Activated naive CD8-positive, alpha-beta T cell treated with anti-CD3 and anti-CD28 coated beads, Interleukin-2, amount 10 ng/mL, durations not matched to agents 7 days and 5 days (primary cell): ENCODE measurements around the gene RPL13A. TPM values are rescaled to one million over a fixed set of nuclear protein-coding genes. Genes with fewer than 3 reads are reported as not detected.
"Not testable (repeated sequence)": the region's sequence is repeated elsewhere in the genome, so short reads cannot be mapped to it uniquely, and the experiment has no call there.

ENCODE experiments used
- ATAC-seq: fragments of 150-1000 bp; cut with Tn5 transposase; one replicate; pipeline ENCODE4 v1.10.0; 2021; ENCODE audit warnings: low read depth, moderate library complexity
- POLR2A ChIA-PET: fragments of 350-600 bp; sonication (Branson Sonifier 250); formaldehyde crosslinking; loops from one replicate; lab custom pipeline; 2021; ENCODE audit warnings: antibody characterized with exemption; lab: Charles Lee
- DNase-seq: peaks from one replicate; pipeline ENCODE4 v3.0.0; 2021
- H3K27ac Mint-ChIP-seq: one replicate; pipeline ENCODE4 v1.8.0; 2022; ENCODE audit warnings: mild to moderate bottlenecking, mixed read lengths
- H3K27me3 Mint-ChIP-seq: one replicate; pipeline ENCODE4 v1.8.0; 2022; ENCODE audit warnings: mild to moderate bottlenecking, moderate library complexity, mixed read lengths
- H3K36me3 Mint-ChIP-seq: one replicate; pipeline ENCODE4 v1.8.0; 2021; ENCODE audit warnings: mild to moderate bottlenecking, mixed read lengths
- H3K4me1 Mint-ChIP-seq: one replicate; pipeline ENCODE4 v1.8.0; 2021; ENCODE audit warnings: mixed read lengths
- H3K4me3 Mint-ChIP-seq: one replicate; pipeline ENCODE4 v1.8.0; 2022; ENCODE audit warnings: mild to moderate bottlenecking, moderate library complexity, mixed read lengths
- H3K9me3 Mint-ChIP-seq: one replicate; pipeline ENCODE4 v1.8.0; 2021; ENCODE audit warnings: mixed read lengths
- total RNA-seq, 2 experiments: library from RNA; stranded (reverse); gene quantifications; one replicate each; pipeline ENCODE4 v1.2.3, GENCODE V29; 2021

Gene RPL13A
- total RNA-seq, 2 experiments from 2014 or later = 2,936 to 3,173 TPM

DNA sequence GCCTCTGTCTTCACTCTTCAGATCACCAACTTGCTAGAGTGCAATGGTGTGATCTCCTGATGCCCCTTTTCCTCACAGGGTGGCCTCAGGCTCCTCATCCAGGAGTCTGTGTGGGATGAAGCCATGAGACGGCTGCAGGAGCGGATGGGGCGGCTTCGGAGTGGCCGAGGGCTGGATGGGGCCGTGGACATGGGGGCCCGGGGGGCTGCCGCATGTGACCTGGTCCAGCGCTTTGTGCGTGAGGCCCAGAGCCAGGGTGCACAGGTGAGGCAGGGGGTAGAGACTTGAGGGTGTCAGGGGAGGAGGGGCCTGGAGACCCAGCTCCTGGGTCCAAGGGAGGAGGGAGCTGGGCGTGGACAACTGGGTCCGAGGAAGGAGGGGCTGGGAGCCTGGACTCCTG lies 24.9 kb upstream of the RPL13A start:
- H3K27me3 Mint-ChIP-seq = no peaks in the 10 kb centered on the region
- no peak overlapping the region for H3K4me3 Mint-ChIP-seq
- no peaks in the 10 kb centered on the region for H3K9me3 Mint-ChIP-seq
- DNase-seq (no peak), ATAC-seq (no peak)
- POLR2A ChIA-PET = no interaction called here
- H3K36me3 Mint-ChIP-seq = peaks cover 9% of the 10 kb centered on the region
- H3K4me1 Mint-ChIP-seq = peaks cover 4% of the 10 kb centered on the region
- H3K27ac Mint-ChIP-seq = peak overlapping the region; percentile 63

DNA sequence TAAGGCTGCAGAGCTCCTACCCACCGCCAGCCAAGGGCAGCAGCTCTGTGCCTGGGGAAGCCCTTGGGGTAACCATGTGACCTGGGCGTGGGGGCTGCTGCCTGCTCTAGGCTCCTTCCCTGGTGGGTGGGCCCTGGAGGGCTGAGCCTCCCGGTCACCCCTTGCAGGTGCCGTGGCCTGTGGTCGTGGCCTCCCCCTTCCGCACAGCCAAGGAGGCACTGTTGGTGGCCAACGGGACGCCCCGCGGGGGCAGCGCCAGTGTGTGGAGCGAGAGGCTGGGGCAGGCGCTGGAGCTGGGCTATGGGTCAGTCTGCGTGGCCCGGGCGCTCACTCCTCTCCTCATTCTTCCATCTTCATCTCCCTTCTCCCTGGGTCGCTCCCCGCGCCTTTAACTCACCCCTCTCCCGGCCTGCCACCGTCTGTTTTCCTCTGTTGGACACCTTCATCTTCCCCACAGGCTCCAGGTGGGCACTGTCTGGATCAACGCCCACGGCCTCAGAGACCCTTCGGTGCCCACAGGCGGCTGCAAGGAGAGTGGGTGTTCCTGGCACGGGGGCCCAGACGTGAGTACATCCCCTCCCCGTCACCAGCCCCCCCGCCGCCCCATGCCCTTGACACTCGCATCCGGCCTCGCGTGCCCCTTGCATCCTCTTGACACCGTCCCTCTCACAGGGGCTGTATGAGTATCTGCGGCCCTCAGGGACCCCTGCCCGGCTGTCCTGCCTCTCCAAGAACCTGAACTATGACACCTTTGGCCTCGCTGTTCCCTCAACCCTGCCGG lies 23.3 kb upstream of the RPL13A start:
- POLR2A ChIA-PET = interaction anchor here (1.4 to 3.0 kb wide), 2 partner anchors 10 to 13 kb away, joined by 3 to 15 read pairs; partner anchors contain the start of genes ALDH16A1 and PIH1D1
- H3K27me3 Mint-ChIP-seq = no peaks in the 10 kb centered on the region
- peaks cover 11% of the 10 kb centered on the region for H3K36me3 Mint-ChIP-seq

DNA sequence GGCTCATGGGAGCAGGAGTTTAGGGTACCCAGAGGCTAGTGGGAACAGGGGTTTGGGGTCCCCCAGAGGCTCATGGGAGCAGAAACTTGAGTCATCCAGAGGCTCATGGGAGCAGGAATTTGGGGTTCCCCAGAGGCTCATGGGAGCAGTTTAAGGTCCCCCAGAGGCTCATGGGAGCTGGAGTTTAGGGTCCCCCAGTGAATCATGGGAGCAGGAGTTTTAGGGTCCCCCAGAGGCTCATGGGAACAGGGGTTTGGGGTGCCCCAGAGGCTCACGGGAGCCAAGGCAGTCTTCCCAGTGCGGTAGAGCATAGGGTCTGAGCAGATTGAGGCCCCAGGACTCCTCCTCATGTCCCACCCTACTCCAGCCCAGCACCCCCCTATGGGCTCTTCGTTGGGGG lies 22.0 kb upstream of the RPL13A start:
- Mint-ChIP-seq H3K9me3 (no peaks in the 10 kb centered on the region), H3K4me3 (no peak overlapping the region), H3K36me3 (peaks cover 8% of the 10 kb centered on the region), H3K27ac (no peak overlapping the region), H3K27me3 (no peaks in the 10 kb centered on the region), H3K4me1 (peaks cover 18% of the 10 kb centered on the region)
- POLR2A ChIA-PET = interaction anchor here (0.8 to 3.0 kb wide), 3 partner anchors 10 to 14 kb away, joined by 3 to 15 read pairs (median 3); partner anchors contain the start of genes ALDH16A1 and PIH1D1
- no peak for ATAC-seq
- no peak for DNase-seq

More for the DNA sequence above, 23.3 kb upstream of the RPL13A start:
- H3K9me3 Mint-ChIP-seq = no peaks in the 10 kb centered on the region
- peaks cover 6% of the 10 kb centered on the region for H3K4me1 Mint-ChIP-seq
- no peak overlapping the region for H3K27ac Mint-ChIP-seq
- DNase-seq (no peak), ATAC-seq (no peak)
- H3K4me3 Mint-ChIP-seq = no peak overlapping the region

- H3K4me3 Mint-ChIP-seq = no peak overlapping the region
- H3K4me1 Mint-ChIP-seq = peaks cover 32% of the 10 kb centered on the region
- peaks cover 3% of the 10 kb centered on the region for H3K36me3 Mint-ChIP-seq
Observed at GRCh38 chr19:49468199-49468598, 19.2 kb upstream of the RPL13A start.

GRCh38 chr19:49468746-49469447 lies 18.5 kb upstream of the RPL13A start:
- POLR2A ChIA-PET = interaction anchor here (0.5 to 6.8 kb wide), 8 partner anchors 10 to 170 kb away, joined by 3 to 128 read pairs (median 4); partner anchors contain the start of genes ALDH16A1, PIH1D1, RPS11 and SLC17A7
- H3K9me3 Mint-ChIP-seq = no peaks in the 10 kb centered on the region
- no peaks in the 10 kb centered on the region for H3K27me3 Mint-ChIP-seq
- ATAC-seq = peak; percentile 67
- peak overlapping the region; percentile 86 for H3K4me3 Mint-ChIP-seq
- peaks cover 37% of the 10 kb centered on the region for H3K4me1 Mint-ChIP-seq
- DNase-seq = peak; percentile 87
- peak overlapping the region; percentile 99 for H3K27ac Mint-ChIP-seq
- H3K36me3 Mint-ChIP-seq = peaks cover 3% of the 10 kb centered on the region

More at GRCh38 chr19:49468199-49468598, 19.2 kb upstream of the RPL13A start:
- POLR2A ChIA-PET = interaction anchor here (6.8 kb wide), 1 partner anchor 15 kb away, joined by 128 read pairs; the partner anchor contains the start of genes ALDH16A1 and PIH1D1
- Mint-ChIP-seq H3K27me3 (no peaks in the 10 kb centered on the region), H3K27ac (peak overlapping the region; percentile 99), H3K9me3 (no peaks in the 10 kb centered on the region)
- ATAC-seq (no peak), DNase-seq (no peak)

DNA sequence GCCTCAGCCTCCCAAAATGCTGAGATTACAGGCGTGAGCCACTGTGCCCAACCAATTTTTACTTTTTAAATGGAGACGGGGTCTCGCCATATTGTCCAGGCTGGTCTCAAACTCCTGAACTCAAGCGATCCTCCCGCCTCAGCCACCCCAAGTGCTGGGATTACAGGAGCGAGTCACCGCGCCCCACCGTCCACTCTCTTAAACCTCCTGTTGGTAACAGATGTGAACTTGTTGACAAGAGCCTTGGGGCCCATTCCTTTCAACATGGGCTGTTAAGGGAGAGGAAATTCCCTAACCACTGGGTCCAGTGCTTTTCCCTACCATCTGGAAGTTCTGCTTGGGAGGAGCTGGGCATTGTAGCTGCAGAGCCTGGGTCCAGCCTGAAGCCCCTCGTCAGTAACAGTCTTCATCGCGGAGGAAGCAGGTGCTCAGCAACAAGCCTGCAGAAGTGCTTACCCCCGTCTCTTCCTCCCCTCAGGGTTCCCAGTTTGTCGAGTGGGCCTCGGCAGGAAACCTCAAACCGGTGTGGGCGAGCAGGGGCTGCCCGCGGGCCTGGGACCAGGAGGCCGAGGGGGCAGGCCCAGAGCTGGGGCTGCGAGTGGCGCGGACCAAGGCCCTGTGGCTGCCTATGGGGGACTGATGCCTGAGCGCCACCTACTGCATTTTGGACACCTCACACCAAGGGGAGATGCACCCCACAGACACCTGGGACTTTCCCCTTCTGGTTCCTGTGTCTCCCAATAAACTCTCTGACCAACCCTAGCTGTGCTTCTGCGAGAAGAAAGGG lies 17.4 kb upstream of the RPL13A start:
- Mint-ChIP-seq H3K27me3 (no peaks in the 10 kb centered on the region), H3K4me1 (peaks cover 37% of the 10 kb centered on the region), H3K9me3 (no peaks in the 10 kb centered on the region), H3K4me3 (peak overlapping the region; percentile 58), H3K36me3 (peaks cover 10% of the 10 kb centered on the region), H3K27ac (peak overlapping the region; percentile 89)
- POLR2A ChIA-PET = interaction anchor here (0.5 to 6.8 kb wide), 18 partner anchors 15 to 212 kb away, joined by 3 to 128 read pairs (median 4); partner anchors contain the start of genes ALDH16A1, KASH5, PIH1D1 and RPL13A
- peak; percentile 58 for ATAC-seq
- DNase-seq = peak; percentile 92

DNA sequence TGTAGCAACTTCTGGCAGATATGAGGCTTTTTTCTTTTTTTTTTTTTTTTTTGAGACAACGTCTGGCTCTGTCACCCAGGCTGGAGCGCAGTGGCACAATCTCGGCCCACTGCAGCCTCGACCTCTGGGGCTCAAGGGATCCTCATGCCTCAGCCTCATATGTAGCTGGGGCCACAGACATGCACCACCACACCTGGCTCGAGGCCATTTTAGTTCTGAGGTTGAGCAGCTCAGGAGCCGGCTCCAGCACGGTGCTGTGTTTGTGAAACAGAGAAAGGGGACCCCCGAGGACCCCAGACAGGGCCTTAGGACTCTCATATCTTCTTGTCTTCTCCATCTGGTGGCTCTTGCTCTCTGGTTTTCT lies 16.8 kb upstream of the RPL13A start:
- H3K9me3 Mint-ChIP-seq = no peaks in the 10 kb centered on the region
- no peaks in the 10 kb centered on the region for H3K27me3 Mint-ChIP-seq
- peaks cover 16% of the 10 kb centered on the region for H3K36me3 Mint-ChIP-seq
- H3K27ac Mint-ChIP-seq = peak overlapping the region; percentile 89
- POLR2A ChIA-PET = interaction anchor here (0.6 to 6.8 kb wide), 15 partner anchors 14 to 212 kb away, joined by 3 to 128 read pairs (median 5); partner anchors contain the start of genes ALDH16A1, KASH5, PIH1D1 and RPL13A
- H3K4me3 Mint-ChIP-seq = peak overlapping the region; percentile 58
- ATAC-seq (no peak), DNase-seq (no peak)
- peaks cover 37% of the 10 kb centered on the region for H3K4me1 Mint-ChIP-seq

DNA sequence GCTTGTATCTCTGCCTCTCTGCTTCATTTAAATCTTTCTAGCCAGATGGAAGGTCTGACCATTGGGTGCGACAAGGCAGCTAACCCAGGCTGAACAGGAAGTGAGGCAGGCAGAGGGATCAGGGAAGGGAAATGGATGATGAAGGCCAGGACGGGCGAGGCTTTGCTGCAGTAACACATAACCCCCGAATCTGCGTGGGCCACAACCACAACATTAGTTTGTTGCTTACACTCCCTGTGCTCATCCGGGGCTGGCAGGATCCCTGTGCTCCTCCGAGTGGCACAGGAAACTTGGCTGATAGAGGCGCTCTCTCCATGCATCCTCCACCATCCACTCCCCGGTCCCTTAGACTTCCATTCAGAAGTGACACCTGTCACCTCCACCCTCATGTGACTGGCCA lies 14.5 kb upstream of the RPL13A start:
- H3K9me3 Mint-ChIP-seq = no peaks in the 10 kb centered on the region
- H3K4me3 Mint-ChIP-seq = peak overlapping the region; percentile 98
- peaks cover 26% of the 10 kb centered on the region for H3K36me3 Mint-ChIP-seq
- ATAC-seq = no peak
- POLR2A ChIA-PET = interaction anchor here (0.5 to 6.8 kb wide), 8 partner anchors 12 to 178 kb away, joined by 3 to 128 read pairs (median 4); partner anchors contain the start of genes ALDH16A1, CD37, PIH1D1 and RPS11
- H3K27ac Mint-ChIP-seq = peak overlapping the region; percentile 99
- no peaks in the 10 kb centered on the region for H3K27me3 Mint-ChIP-seq
- H3K4me1 Mint-ChIP-seq = peaks cover 48% of the 10 kb centered on the region
- DNase-seq = no peak

DNA sequence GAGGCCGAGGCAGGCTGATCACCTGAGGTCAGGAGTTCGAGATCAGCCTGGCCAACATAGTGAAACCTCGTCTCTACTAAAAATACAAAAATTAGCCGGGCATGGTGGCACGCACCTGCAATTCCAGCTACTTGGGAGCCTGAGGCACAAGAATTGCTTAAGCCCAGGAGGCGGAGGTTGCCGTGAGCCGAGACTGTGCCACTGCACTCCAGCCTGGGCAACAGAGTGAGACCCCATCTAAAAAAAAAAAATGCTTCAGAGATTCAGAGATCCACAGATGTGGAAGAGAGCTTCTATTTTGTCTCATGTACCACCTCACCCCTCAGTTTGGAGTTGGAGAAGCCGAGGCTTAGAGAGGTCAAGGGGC lies 13.9 kb upstream of the RPL13A start:
- H3K36me3 Mint-ChIP-seq = peaks cover 28% of the 10 kb centered on the region
- H3K27me3 Mint-ChIP-seq, ATAC-seq, H3K9me3 Mint-ChIP-seq, DNase-seq: not testable (repeated sequence)
- peak overlapping the region; percentile 98 for H3K4me3 Mint-ChIP-seq
- H3K4me1 Mint-ChIP-seq = peaks cover 48% of the 10 kb centered on the region
- POLR2A ChIA-PET = interaction anchor here (0.5 to 6.8 kb wide), 12 partner anchors 12 to 138 kb away, joined by 3 to 128 read pairs (median 4); partner anchors contain the start of genes ALDH16A1, CD37, PIH1D1 and RPL13A
- H3K27ac Mint-ChIP-seq = peak overlapping the region; percentile 99

GRCh38 chr19:49473868-49474541 lies 13.4 kb upstream of the RPL13A start, which contains the start of gene FLT3LG:
FLT3LG (plus strand) TSS chr19:49474215; CDS start chr19:49474640, 425 bp downstream.
- Mint-ChIP-seq H3K4me1 (peaks cover 47% of the 10 kb centered on the region), H3K27me3 (no peaks in the 10 kb centered on the region), H3K36me3 (peaks cover 27% of the 10 kb centered on the region), H3K9me3 (no peaks in the 10 kb centered on the region), H3K27ac (peak within 1 kb of the TSS; percentile 99), H3K4me3 (peak within 1 kb of the TSS; percentile 98)
- ATAC-seq (peak; percentile 74), DNase-seq (peak; percentile 97)
- POLR2A ChIA-PET = interaction anchor here (0.5 to 6.8 kb wide), 12 partner anchors 11 to 138 kb away, joined by 3 to 128 read pairs (median 4); partner anchors contain the start of genes ALDH16A1, CD37, PIH1D1 and RPL13A

- Mint-ChIP-seq H3K4me1 (peaks cover 43% of the 10 kb centered on the region), H3K27ac (peak overlapping the region; percentile 99), H3K4me3 (peak overlapping the region; percentile 98), H3K9me3 (no peaks in the 10 kb centered on the region), H3K36me3 (peaks cover 27% of the 10 kb centered on the region), H3K27me3 (no peaks in the 10 kb centered on the region)
- DNase-seq (no peak), ATAC-seq (peak; percentile 0)
- POLR2A ChIA-PET = interaction anchor here (0.6 to 4.8 kb wide), 11 partner anchors 9 to 87 kb away, joined by 3 to 60 read pairs (median 7); partner anchors contain the start of genes ALDH16A1, KASH5, PIH1D1 and RPL13A
Observed at GRCh38 chr19:49474542-49474924, 12.9 kb upstream of the RPL13A start.
